ENCODE results near the gene PLXNB2.
"Not testable (repeated sequence)": the region's sequence is repeated elsewhere in the genome, so short reads cannot be mapped to it uniquely, and the experiment has no call there.

Gene PLXNB2

GRCh38 chr22:50338860-50339462 lies 31.5 kb upstream of the PLXNB2 start:
- DNase-seq = no peak
- in situ Hi-C loops (cut with HindIII; ENCODE audit: low pct_ligation_motif_present, low sequenced_read_pairs) = no loop called here
- Histone ChIP-seq H3K36me3 (replicated peaks) (no peaks in the 10 kb centered on the region), H3K27ac (no peak overlapping the region), H3K27me3 (replicated peaks) (no peaks in the 10 kb centered on the region), H3K4me3 (ENCODE audit: low read depth, low read length) (no peak overlapping the region)
- TF ChIP-seq, protein P1, sequence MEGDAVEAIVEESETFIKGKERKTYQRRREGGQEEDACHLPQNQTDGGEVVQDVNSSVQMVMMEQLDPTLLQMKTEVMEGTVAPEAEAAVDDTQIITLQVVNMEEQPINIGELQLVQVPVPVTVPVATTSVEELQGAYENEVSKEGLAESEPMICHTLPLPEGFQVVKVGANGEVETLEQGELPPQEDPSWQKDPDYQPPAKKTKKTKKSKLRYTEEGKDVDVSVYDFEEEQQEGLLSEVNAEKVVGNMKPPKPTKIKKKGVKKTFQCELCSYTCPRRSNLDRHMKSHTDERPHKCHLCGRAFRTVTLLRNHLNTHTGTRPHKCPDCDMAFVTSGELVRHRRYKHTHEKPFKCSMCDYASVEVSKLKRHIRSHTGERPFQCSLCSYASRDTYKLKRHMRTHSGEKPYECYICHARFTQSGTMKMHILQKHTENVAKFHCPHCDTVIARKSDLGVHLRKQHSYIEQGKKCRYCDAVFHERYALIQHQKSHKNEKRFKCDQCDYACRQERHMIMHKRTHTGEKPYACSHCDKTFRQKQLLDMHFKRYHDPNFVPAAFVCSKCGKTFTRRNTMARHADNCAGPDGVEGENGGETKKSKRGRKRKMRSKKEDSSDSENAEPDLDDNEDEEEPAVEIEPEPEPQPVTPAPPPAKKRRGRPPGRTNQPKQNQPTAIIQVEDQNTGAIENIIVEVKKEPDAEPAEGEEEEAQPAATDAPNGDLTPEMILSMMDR (IDR thresholded peaks at IDR 0.05; ENCODE audit: low read depth, low read length, missing control alignments) = no peak

DNA sequence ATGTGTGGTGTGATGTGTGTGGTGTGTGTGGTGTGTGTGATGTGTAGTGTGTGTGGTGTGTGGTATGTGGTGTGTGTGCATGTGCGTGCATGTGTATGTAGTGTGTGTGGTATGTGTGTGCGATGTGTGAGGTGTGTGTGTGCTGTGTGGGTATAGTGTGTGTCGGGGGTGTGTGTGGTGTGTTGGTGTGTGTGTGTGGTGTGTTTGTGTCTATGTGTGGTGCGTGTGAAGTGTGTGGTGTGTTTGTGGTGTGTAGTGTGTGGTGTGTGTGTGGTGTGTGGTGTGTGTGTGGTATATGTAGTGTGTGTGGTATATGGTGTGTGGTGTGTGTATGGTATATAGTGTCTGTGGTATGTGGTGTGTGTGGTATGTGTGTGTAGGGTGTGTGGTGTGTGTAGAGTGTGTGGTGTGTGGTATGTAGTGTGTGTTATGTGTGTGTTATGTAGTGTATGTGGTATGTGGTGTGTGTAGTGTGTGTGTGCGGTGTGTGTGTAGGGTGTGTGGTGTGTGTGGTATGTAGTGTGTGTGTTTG lies 30.7 kb upstream of the PLXNB2 start:
- no peaks in the 10 kb centered on the region for H3K36me3 ChIP-seq (replicated peaks)
- no peak overlapping the region for H3K27ac ChIP-seq
- no peaks in the 10 kb centered on the region for H3K27me3 ChIP-seq (replicated peaks)
- in situ Hi-C loops (cut with HindIII; ENCODE audit: low pct_ligation_motif_present, low sequenced_read_pairs) = no loop called here
- no peak overlapping the region for H3K4me3 ChIP-seq (ENCODE audit: low read depth, low read length)
- TF ChIP-seq, protein P1 (IDR thresholded peaks at IDR 0.05; ENCODE audit: low read depth, low read length, missing control alignments) = no peak
- no peak for DNase-seq

GRCh38 chr22:50337262-50338041 lies 30.0 kb upstream of the PLXNB2 start:
- in situ Hi-C loops (cut with HindIII; ENCODE audit: low pct_ligation_motif_present, low sequenced_read_pairs) = no loop called here
- DNase-seq = no peak
- Histone ChIP-seq H3K27me3 (replicated peaks) (no peaks in the 10 kb centered on the region), H3K27ac (no peak overlapping the region), H3K36me3 (replicated peaks) (no peaks in the 10 kb centered on the region), H3K4me3 (ENCODE audit: low read depth, low read length) (no peak overlapping the region)
- TF ChIP-seq, protein P1 (IDR thresholded peaks at IDR 0.05; ENCODE audit: low read depth, low read length, missing control alignments) = no peak

DNA sequence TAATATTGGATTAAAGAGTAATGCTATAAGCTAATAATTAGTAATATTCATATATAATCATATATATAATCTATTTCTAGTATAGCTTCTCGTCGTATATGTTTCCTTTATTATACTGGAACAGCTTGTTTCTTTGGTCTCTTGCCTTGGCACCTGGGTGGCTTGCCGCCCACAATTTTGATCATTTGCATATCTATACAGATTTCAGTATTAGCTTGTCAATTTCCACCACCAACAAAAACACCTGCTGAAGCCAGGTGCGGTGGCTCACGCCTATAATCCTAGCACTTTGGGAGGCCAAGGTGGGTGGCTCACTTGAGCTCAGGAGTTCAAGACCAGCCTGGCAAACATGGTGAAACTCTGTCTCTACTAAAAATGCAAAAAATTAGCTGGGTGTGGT lies 27.0 kb upstream of the PLXNB2 start:
- in situ Hi-C loops (cut with HindIII; ENCODE audit: low pct_ligation_motif_present, low sequenced_read_pairs); H3K4me3 ChIP-seq (ENCODE audit: low read depth, low read length); H3K27ac ChIP-seq; DNase-seq; H3K36me3 ChIP-seq (replicated peaks); H3K27me3 ChIP-seq (replicated peaks): not testable (repeated sequence)

GRCh38 chr22:50329236-50329635 lies 21.8 kb upstream of the PLXNB2 start:
- H3K36me3 ChIP-seq (replicated peaks) = no peaks in the 10 kb centered on the region
- H3K27me3 ChIP-seq (replicated peaks) = no peaks in the 10 kb centered on the region
- no peak overlapping the region for H3K4me3 ChIP-seq (ENCODE audit: low read depth, low read length)
- in situ Hi-C loops (cut with HindIII; ENCODE audit: low pct_ligation_motif_present, low sequenced_read_pairs) = no loop called here
- TF ChIP-seq, protein P1 (IDR thresholded peaks at IDR 0.05; ENCODE audit: low read depth, low read length, missing control alignments) = no peak
- H3K27ac ChIP-seq = no peak overlapping the region
- peak; percentile 38 for DNase-seq

DNA sequence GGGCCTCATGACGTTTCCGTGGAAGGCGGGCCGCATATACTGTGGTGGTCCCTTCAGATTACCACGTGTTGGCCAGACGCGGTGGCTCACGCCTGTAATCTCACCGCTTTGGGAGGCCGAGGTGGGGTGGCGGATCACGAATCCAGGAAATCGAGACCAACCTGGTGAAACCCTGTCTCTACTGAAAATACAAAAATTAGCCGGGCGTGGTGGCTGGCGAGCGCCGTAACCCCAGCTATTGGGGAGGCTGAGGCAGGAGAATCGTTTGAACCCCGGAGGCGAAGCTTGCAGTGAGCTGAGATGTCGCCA lies 20.2 kb upstream of the PLXNB2 start:
- TF ChIP-seq, protein P1 (IDR thresholded peaks at IDR 0.05; ENCODE audit: low read depth, low read length, missing control alignments) = no peak
- in situ Hi-C loops (cut with HindIII; ENCODE audit: low pct_ligation_motif_present, low sequenced_read_pairs) = no loop called here
- no peaks in the 10 kb centered on the region for H3K27me3 ChIP-seq (replicated peaks)
- H3K4me3 ChIP-seq (ENCODE audit: low read depth, low read length) = peak overlapping the region; percentile 60
- no peak for DNase-seq
- no peaks in the 10 kb centered on the region for H3K36me3 ChIP-seq (replicated peaks)
- H3K27ac ChIP-seq = no peak overlapping the region
